ENCODE measurements around the gene CTIF. TPM values are rescaled to one million over a fixed set of nuclear protein-coding genes. Genes with fewer than 3 reads are reported as not detected.

Gene CTIF
- total RNA-seq, 1 experiment from 2014 or later = 19.8 TPM

DNA sequence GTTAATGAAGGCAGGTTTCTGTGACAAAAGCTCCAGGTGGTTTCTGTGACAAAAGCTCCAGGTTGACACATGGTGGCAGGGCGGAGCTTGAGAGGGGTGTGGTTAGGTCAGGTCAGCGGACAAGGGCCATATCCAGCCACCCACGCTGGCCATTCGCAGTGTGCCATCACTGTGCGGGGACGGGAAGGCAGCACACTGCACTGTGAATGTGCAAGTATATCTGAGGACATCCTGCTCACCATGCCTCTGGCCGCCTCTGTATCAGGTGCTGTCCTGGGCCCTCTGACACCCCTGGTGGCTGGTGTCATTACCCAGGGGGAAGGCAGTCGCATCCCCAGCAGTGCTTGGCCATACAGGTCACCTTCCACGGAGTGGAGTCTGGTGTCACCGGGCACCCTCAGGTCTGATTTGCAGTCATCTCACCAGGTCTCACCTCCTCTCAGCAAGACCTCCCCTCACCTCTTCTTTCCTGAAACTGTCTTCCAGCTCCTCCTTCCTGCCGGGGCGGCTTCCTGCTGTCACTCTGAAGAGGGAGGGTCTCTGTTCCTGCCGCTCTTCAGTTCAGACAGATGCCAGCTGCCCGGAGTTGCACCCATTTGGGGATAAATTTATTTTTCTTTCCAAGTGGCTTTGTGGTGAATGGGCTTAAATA, 34.9 kb downstream of the CTIF start:
- DNase-seq (ENCODE audit: low read depth) = no peak

DNA sequence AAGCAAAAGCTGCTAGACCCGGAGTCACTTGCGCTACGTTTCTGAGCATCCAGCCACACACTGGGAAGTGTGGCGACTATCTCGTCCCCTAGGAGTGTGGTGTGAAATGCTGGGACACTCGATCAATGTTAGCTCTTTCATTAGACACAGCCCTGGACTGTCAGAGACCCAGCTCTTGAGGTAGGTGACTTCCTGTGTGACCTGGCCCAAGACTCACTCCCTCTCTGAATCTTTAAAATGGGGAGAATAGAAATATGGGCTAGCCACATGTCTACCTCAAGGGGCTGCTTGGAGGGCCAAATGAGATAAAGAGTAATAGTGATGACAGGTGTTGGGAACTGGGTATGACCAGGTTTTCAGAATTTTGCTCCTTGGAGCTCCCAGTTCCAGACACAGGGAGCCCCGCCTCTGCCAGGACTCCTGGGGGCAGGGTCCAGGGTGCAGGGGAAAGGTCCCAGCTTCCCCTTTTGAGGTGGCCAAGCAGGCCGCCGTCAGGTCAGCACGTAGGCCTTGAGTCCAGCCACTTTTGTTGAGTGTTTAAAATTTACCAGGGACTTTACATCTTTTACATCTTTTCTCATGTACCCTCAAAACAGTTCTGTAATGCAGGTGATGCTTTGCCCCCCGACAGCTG, 36.0 kb downstream of the CTIF start:
- DNase-seq (ENCODE audit: low read depth) = no peak

DNA sequence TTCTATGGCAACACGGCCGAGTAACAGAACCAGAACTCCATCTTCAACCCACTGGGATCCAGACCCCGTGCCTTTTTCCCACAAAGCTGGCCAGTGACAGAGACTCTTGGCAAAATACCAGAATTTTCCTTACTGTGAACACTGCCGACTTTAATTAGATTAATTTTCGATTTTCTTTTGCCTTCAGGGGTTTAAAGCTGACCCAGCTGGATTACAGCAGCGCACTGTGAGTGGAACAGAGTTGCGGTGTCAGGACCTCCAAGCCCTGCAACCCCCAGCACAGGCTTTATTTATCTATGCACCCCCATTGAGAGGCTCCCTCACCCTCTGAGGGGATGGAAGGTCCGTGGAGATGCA, 36.4 kb downstream of the CTIF start:
- DNase-seq (ENCODE audit: low read depth) = no peak

DNA sequence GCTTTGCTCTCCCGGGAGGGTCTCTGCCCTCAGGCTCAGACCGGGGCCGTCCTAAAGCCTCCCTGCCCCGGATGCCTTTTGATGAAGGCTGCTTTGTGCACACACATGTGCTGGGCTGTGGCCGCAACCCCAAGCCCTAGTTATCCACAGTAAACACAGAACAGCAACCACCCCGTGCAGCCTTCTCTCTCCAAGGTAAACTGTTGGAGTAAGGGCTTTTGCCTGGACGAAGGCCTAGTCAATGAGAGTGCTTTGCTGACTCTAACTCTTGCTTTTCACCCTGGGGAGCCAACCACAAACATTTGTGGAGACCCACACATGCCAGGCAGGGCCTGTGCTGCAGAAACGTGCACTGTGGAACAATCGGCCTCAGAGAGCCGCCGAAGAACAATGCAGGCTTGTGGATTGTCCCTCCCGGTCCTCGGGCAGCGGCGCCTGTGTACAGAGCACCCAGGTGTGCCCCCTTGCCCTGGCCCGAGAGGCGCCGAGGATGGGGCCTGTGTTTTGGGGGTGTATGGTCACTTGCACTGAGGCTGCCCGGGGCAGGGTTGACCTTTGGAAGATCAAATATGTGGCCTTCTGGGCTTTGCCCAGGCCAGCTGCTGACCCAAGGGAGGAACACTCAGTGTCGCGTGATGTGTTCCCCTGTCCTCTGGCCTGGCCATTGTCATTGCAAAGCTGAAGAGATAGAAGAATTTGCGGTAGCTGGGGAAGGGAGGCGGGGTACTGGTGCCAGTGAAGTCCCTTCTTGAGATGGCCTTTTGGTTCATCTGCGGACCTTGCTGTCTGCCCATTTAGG, 37.0 kb downstream of the CTIF start:
- no peak for DNase-seq (ENCODE audit: low read depth)

- no peak for DNase-seq (ENCODE audit: low read depth)
Observed at GRCh38 chr18:48576457-48576771, 37.6 kb downstream of the CTIF start.

- DNase-seq (ENCODE audit: low read depth) = no peak
Observed at GRCh38 chr18:48577478-48578190, 38.8 kb downstream of the CTIF start.

GRCh38 chr18:48578289-48578688, 39.5 kb downstream of the CTIF start:
- DNase-seq (ENCODE audit: low read depth) = no peak

GRCh38 chr18:48580066-48580465, 41.2 kb downstream of the CTIF start:
- DNase-seq (ENCODE audit: low read depth) = no peak

DNA sequence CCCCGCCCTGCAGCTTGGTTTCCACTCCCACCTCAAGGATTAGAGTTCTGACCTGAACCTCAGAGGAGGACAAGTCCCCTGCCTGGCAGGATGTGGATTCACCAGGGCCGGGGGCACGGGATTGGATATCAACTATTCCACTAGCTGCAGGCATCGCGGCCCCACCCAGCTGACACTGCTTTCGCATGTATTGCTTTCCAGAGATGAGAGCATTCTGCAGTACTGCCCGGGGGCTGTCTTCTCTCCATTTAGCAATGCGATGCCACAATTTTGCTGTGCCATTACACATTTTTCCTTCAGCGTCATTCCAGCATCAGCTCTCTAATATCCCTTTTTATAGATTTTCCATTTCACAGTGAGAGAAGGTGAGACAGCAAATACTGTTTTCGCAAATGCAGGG, 42.0 kb downstream of the CTIF start:
- DNase-seq (ENCODE audit: low read depth) = no peak

GRCh38 chr18:48581206-48581605, 42.4 kb downstream of the CTIF start:
- no peak for DNase-seq (ENCODE audit: low read depth)

DNA sequence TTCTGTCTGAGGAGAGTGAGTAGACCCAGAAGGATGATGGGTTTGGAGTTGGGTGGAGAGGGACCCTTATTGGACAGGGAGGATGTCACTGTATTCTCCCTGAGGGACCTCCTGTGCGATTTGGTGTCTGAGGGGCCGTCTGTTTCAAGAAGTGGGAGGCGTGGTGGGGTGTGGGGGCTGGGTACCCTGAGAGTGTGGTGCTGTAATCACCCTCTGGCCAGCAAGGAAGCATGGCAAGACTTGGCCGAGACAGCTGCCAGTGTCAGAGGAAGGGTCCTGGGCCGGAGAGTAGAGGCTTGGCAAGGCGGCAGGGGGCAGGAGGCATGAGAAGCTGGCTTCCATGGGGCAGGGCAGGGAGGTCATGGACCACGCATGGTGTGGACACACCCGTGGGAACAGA, 43.1 kb downstream of the CTIF start:
- DNase-seq (ENCODE audit: low read depth) = no peak

GRCh38 chr18:48582946-48583345, 44.1 kb downstream of the CTIF start:
- no peak for DNase-seq (ENCODE audit: low read depth)

DNA sequence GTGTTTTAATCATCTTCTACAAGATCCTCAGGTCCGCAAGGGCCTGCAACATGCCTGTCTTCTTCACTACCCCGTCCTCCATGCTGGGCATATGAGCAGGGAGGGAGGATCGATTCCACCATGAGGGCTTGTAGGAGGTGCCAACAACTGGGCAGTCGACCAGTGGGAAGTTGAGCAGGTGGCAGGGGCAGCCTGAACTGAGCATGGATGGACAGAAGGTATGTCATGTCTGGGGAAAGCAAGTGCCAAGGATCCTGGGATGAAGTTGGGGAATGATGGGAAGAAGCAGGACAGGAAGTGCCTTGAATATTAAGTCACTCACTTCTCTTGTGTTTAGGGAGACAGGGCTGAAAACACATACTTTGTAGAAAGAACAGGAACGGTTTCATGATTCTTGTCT, 44.7 kb downstream of the CTIF start:
- DNase-seq (ENCODE audit: low read depth) = no peak

GRCh38 chr18:48589797-48590519, 51.1 kb downstream of the CTIF start:
- no peak for DNase-seq (ENCODE audit: low read depth)

GRCh38 chr18:48590678-48591077, 51.8 kb downstream of the CTIF start:
- DNase-seq (ENCODE audit: low read depth) = peak; percentile 84

DNA sequence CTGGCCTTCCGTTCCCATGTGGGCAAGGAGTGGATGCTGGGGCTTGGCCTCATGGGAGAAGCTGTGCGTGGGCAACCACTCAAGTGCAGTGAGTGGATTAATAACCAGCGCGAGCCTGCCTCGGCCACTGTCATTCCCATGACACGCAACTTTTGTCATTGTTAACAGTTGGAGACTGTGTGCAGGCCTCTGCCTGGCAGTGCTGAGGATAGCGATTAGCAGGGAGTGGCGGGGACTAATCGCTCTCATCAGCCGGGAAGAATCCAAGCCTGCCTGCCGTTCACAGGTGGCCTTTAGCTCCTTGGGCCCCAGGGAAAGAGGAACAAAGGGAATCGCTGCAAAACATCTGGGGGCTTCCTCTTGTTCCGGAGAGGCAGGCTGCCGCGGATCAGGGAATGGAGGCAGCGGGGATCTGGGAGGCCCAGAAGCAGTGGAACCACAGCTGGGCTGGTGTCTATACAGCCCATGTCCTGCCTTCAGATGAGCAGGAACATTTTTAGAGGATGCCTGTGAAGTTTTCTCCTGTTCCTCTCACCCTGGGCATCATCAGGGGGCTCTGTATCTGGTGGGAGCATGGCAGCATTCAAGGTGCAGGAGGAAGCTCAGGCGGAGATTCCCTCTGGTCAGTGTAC, 53.8 kb downstream of the CTIF start:
- DNase-seq (ENCODE audit: low read depth) = no peak

- DNase-seq (ENCODE audit: low read depth) = no peak
Observed at GRCh38 chr18:48594471-48595094, 55.8 kb downstream of the CTIF start.

- DNase-seq (ENCODE audit: low read depth) = no peak
Observed at GRCh38 chr18:48595703-48596218, 56.9 kb downstream of the CTIF start.

DNA sequence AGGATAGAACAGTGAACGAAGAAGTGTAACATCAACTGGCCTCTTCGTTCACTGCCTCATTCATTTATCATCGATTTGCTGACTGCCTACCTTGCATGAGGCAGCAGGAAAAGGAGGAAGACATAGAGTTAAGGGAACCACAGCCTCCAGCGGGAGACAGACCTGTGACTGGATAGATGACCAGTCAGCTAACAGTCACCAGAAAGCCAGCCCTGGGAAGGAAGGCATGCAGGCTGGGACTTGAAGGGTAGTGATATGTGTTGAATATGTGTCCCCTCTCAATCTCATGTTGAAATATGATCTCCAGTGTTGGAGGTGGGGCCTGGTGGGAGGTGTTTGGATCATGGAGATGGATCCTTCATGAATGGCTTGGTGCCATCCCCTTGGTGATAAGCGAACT, 58.3 kb downstream of the CTIF start:
- DNase-seq (ENCODE audit: low read depth) = no peak

- no peak for DNase-seq (ENCODE audit: low read depth)
Observed at GRCh38 chr18:48597671-48598070, 58.8 kb downstream of the CTIF start.
